ENCODE results near the gene CNGB1.

DNA sequence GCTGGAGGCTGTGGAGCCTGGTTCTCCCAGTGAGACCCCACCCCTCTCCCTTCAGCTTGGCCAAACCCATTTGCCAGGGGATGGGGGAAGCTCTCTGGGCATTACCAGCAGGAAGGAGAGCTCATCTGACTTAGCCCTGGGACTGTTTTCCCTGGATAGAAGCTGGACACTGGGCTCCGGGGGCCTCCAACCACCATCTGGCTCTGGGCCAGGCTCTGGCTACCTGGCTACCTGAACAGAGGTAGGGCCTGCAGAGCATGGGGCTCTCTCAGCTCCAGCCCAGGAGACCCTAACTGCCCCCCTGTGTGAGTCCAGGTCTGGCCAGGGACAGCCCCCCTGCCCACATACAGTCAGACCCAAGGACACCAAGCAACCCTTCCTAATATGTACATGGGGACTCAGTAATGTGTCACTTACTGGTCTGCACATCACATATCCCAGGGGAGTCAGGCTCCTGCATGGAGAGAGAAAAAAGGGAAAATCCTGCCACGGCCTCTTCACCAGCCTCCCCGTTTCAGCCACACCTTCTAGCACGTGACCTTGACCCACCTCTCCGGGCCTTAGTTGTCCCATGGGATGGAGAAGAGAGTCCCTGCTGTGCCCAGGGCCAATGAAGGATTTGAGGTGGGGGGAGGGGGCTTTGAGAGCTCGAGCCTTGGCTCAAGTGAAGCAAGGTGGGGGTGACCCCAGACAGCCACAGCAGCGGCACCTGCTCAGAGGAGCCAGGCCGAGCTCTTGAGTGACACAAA is 13.8 kb downstream of the CNGB1 start:
- TF ChIP-seq, protein P1, sequence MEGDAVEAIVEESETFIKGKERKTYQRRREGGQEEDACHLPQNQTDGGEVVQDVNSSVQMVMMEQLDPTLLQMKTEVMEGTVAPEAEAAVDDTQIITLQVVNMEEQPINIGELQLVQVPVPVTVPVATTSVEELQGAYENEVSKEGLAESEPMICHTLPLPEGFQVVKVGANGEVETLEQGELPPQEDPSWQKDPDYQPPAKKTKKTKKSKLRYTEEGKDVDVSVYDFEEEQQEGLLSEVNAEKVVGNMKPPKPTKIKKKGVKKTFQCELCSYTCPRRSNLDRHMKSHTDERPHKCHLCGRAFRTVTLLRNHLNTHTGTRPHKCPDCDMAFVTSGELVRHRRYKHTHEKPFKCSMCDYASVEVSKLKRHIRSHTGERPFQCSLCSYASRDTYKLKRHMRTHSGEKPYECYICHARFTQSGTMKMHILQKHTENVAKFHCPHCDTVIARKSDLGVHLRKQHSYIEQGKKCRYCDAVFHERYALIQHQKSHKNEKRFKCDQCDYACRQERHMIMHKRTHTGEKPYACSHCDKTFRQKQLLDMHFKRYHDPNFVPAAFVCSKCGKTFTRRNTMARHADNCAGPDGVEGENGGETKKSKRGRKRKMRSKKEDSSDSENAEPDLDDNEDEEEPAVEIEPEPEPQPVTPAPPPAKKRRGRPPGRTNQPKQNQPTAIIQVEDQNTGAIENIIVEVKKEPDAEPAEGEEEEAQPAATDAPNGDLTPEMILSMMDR (IDR thresholded peaks at IDR 0.05), result no peak
- TF ChIP-seq SMC3 (IDR thresholded peaks at IDR 0.05; ENCODE audit: low read depth, low read length) (no peak), EP300 (IDR thresholded peaks at IDR 0.05; ENCODE audit: borderline replicate concordance in 1 of 2, low read depth in 1 of 2, low read length in 1 of 2) (no peak)
- TF ChIP-seq, protein P2, sequence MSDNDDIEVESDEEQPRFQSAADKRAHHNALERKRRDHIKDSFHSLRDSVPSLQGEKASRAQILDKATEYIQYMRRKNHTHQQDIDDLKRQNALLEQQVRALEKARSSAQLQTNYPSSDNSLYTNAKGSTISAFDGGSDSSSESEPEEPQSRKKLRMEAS (IDR thresholded peaks at IDR 0.05; ENCODE audit: low read depth), result no peak
- TF ChIP-seq, protein P3, sequence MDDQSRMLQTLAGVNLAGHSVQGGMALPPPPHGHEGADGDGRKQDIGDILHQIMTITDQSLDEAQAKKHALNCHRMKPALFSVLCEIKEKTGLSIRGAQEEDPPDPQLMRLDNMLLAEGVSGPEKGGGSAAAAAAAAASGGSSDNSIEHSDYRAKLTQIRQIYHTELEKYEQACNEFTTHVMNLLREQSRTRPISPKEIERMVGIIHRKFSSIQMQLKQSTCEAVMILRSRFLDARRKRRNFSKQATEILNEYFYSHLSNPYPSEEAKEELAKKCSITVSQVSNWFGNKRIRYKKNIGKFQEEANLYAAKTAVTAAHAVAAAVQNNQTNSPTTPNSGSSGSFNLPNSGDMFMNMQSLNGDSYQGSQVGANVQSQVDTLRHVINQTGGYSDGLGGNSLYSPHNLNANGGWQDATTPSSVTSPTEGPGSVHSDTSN (IDR thresholded peaks at IDR 0.05), result no peak

Measured in SK-N-SH (cell line).